Mesothelial cell of epicardium (in vitro differentiated cells): Measurements from ENCODE around the gene MITF. TPM values are rescaled to one million over a fixed set of nuclear protein-coding genes. Genes with fewer than 3 reads are reported as not detected.

ENCODE experiments used
- DNase-seq, 2 experiments: peaks; one replicate each; pipeline ENCODE4 v3.0.0; 2021; ENCODE audit warnings: low spot score in 2 of 2; ENCODE audit not compliant: unreplicated experiment in 2 of 2
- H3K27ac Mint-ChIP-seq: 2 replicates; pipeline ENCODE4 v1.8.0; 2021; ENCODE audit warnings: mixed read lengths
- H3K27me3 Mint-ChIP-seq: 2 replicates; pipeline ENCODE4 v1.8.0; 2021; ENCODE audit warnings: low read depth, mixed read lengths
- H3K36me3 Mint-ChIP-seq: 2 replicates; pipeline ENCODE4 v1.8.0; 2021; ENCODE audit warnings: mixed read lengths
- H3K4me1 Mint-ChIP-seq: 2 replicates; pipeline ENCODE4 v1.8.0; 2021; ENCODE audit warnings: mixed read lengths
- H3K4me3 Mint-ChIP-seq: 2 replicates; pipeline ENCODE4 v1.8.0; 2021; ENCODE audit warnings: mild to moderate bottlenecking, moderate library complexity, mixed read lengths
- H3K9me3 Mint-ChIP-seq: 2 replicates; pipeline ENCODE4 v1.8.0; 2021; ENCODE audit warnings: mixed read lengths
- total RNA-seq: library from RNA; stranded (reverse); gene quantifications from 3 replicates; pipeline ENCODE4 v1.2.1, GENCODE V29; 2021
- TF ChIP-seq, protein P1 (sequence below): fragments of 200-600 bp; sonication (generic); IDR thresholded peaks from one replicate; pipeline ENCODE4 v1.5.0; 2021; ENCODE audit warnings: antibody characterized with exemption; ENCODE audit not compliant: unreplicated experiment

MITF gene
- 6.9 to 8.2 TPM (median 7.0 TPM) in 3 replicates for total RNA-seq

GRCh38 chr3:69739204-69740102, at the start of gene MITF:
Gene MITF (plus strand): TSS chr3:69739464. CDS start chr3:69739598, 134 bp downstream.
- no peaks in the 10 kb centered on the region for H3K9me3 Mint-ChIP-seq
- peaks cover 39% of the 10 kb centered on the region for H3K27me3 Mint-ChIP-seq
- peak within 1 kb of the TSS; percentile 39 for H3K27ac Mint-ChIP-seq

DNA sequence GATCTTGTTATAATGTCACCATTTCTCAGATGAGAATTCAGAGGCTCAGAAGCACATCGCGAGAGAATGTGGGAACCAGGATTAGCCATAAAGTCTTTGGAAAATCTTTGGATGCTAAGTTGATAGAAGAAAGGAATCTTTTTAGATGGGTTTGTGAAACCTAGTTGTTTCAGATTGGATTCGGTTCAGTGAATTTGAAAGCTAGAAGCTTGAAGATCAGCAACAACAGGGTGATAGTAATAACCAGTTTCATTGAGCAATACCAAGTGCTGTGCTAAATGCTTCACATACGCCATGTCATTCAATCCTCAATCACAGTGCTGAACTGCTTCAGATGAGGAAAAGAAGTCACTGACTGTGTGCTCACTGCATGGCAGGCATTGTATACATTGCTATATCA, 47.4 kb upstream of the MITF start:
- Mint-ChIP-seq H3K9me3 (no peaks in the 10 kb centered on the region), H3K27ac (no peak overlapping the region), H3K27me3 (peaks cover 13% of the 10 kb centered on the region), H3K36me3 (no peaks in the 10 kb centered on the region), H3K4me1 (peaks cover 16% of the 10 kb centered on the region), H3K4me3 (no peak overlapping the region)
- DNase-seq, result no peak
- TF ChIP-seq, protein P1, sequence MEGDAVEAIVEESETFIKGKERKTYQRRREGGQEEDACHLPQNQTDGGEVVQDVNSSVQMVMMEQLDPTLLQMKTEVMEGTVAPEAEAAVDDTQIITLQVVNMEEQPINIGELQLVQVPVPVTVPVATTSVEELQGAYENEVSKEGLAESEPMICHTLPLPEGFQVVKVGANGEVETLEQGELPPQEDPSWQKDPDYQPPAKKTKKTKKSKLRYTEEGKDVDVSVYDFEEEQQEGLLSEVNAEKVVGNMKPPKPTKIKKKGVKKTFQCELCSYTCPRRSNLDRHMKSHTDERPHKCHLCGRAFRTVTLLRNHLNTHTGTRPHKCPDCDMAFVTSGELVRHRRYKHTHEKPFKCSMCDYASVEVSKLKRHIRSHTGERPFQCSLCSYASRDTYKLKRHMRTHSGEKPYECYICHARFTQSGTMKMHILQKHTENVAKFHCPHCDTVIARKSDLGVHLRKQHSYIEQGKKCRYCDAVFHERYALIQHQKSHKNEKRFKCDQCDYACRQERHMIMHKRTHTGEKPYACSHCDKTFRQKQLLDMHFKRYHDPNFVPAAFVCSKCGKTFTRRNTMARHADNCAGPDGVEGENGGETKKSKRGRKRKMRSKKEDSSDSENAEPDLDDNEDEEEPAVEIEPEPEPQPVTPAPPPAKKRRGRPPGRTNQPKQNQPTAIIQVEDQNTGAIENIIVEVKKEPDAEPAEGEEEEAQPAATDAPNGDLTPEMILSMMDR, result no peak

More at GRCh38 chr3:69739204-69740102, at the start of gene MITF:
- Mint-ChIP-seq H3K4me3 (peak within 1 kb of the TSS; percentile 83), H3K4me1 (peaks cover 35% of the 10 kb centered on the region), H3K36me3 (no peaks in the 10 kb centered on the region)
- DNase-seq, result peak; percentile 84 to 87
- TF ChIP-seq, protein P1, result no peak

GRCh38 chr3:69692761-69693160, 46.5 kb upstream of the MITF start:
- Mint-ChIP-seq H3K4me3 (no peak overlapping the region), H3K9me3 (no peaks in the 10 kb centered on the region), H3K27me3 (peaks cover 13% of the 10 kb centered on the region)

DNA sequence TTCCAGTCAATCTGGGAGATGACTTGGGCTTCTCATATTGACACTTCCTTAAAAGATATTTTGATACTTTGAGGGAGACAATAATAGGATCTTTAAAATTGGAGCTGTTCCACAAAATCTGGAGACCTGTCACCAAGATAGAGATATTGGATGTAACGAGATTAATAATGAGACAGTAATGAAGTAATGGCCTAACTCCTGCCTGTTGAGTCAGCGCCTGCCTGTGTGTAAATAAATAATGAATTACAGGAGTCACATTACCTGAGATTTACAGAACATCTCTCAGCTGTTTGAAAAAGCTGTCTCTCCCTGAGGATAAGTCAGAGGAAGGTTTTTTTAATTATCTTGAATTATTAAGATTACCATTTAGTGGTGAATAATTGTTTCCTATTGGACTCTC, 43.8 kb upstream of the MITF start:
- H3K4me3 Mint-ChIP-seq, result no peak overlapping the region
- DNase-seq, result no peak
- H3K9me3 Mint-ChIP-seq, result no peaks in the 10 kb centered on the region
- no peaks in the 10 kb centered on the region for H3K36me3 Mint-ChIP-seq
- H3K27me3 Mint-ChIP-seq, result peaks cover under 1% of the 10 kb centered on the region
- H3K4me1 Mint-ChIP-seq, result peaks cover 12% of the 10 kb centered on the region
- no peak overlapping the region for H3K27ac Mint-ChIP-seq
- TF ChIP-seq, protein P1, result no peak

More at GRCh38 chr3:69692761-69693160, 46.5 kb upstream of the MITF start:
- TF ChIP-seq, protein P1, result no peak
- H3K27ac Mint-ChIP-seq, result no peak overlapping the region
- no peak for DNase-seq
- H3K36me3 Mint-ChIP-seq, result no peaks in the 10 kb centered on the region
- H3K4me1 Mint-ChIP-seq, result peaks cover 12% of the 10 kb centered on the region

- TF ChIP-seq, protein P1, result no peak
- no peak overlapping the region for H3K27ac Mint-ChIP-seq
- no peak overlapping the region for H3K4me3 Mint-ChIP-seq
- no peak for DNase-seq
- H3K36me3 Mint-ChIP-seq, result no peaks in the 10 kb centered on the region
- H3K4me1 Mint-ChIP-seq, result peaks cover 12% of the 10 kb centered on the region
- H3K27me3 Mint-ChIP-seq, result no peaks in the 10 kb centered on the region
- no peaks in the 10 kb centered on the region for H3K9me3 Mint-ChIP-seq
Measured at GRCh38 chr3:69695933-69696332, 43.3 kb upstream of the MITF start.
